ENCODE results near the gene UGCG. TPM values are rescaled to one million over a fixed set of nuclear protein-coding genes. Genes with fewer than 3 reads are reported as not detected.

The UGCG gene
- total and polyA plus RNA-seq, 2 of the 8 experiments (the other 6 are each of a cell fraction or from before 2014, with no cell fraction given), result 14.9 to 34.0 TPM

DNA sequence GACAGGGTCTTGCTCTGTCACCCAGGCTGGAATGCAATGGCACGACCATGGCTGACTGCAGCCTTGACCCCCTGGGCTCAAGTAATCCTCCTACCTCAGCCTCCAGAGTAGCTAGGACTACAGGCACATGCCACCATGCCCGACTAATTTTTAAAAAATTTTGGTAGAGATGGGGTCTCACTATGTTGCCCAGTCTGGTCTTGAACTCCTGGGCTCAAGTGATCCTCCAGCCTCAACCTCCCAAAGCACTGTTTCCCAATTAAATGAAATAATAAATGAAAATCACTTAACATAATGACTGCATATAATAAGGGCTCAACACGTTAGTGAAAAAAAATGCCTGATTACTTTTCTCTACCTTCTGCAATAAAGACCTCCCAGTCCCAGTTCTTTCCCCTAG is 71.0 kb downstream of the UGCG start (continued):
- TF ChIP-seq, protein P1, sequence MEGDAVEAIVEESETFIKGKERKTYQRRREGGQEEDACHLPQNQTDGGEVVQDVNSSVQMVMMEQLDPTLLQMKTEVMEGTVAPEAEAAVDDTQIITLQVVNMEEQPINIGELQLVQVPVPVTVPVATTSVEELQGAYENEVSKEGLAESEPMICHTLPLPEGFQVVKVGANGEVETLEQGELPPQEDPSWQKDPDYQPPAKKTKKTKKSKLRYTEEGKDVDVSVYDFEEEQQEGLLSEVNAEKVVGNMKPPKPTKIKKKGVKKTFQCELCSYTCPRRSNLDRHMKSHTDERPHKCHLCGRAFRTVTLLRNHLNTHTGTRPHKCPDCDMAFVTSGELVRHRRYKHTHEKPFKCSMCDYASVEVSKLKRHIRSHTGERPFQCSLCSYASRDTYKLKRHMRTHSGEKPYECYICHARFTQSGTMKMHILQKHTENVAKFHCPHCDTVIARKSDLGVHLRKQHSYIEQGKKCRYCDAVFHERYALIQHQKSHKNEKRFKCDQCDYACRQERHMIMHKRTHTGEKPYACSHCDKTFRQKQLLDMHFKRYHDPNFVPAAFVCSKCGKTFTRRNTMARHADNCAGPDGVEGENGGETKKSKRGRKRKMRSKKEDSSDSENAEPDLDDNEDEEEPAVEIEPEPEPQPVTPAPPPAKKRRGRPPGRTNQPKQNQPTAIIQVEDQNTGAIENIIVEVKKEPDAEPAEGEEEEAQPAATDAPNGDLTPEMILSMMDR (IDR thresholded peaks at IDR 0.05; ENCODE audit: control extremely low read depth in 1 of 3, insufficient read depth in 1 of 3, low read depth in 1 of 3, low read length in 3 of 3), result no peak
- TF ChIP-seq BACH1 (IDR thresholded peaks at IDR 0.05; ENCODE audit: low read length) (no peak), EGR1 (IDR thresholded peaks at IDR 0.05; ENCODE audit: borderline replicate concordance, low read depth, low read length) (no peak), HDAC6 (IDR thresholded peaks at IDR 0.05; ENCODE audit: low read depth, low read length) (no peak), NANOG (IDR thresholded peaks at IDR 0.05; ENCODE audit: insufficient read depth, low read depth, low read length, poor library complexity, severe bottlenecking) (no peak)
- TF ChIP-seq, protein P2, sequence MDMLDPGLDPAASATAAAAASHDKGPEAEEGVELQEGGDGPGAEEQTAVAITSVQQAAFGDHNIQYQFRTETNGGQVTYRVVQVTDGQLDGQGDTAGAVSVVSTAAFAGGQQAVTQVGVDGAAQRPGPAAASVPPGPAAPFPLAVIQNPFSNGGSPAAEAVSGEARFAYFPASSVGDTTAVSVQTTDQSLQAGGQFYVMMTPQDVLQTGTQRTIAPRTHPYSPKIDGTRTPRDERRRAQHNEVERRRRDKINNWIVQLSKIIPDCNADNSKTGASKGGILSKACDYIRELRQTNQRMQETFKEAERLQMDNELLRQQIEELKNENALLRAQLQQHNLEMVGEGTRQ (IDR thresholded peaks at IDR 0.05; ENCODE audit: low read length), result no peak

Measured in H1 (cell line).